IPS DF 6.9 (cell line): ENCODE data around the gene BACH1.

Experiments
- DNase-seq: peaks from one replicate; pipeline ENCODE4 v3.0.0-alpha.2; 2013; ENCODE audit warnings: low read depth, low spot score
- H3K27ac ChIP-seq: one replicate; pipeline ENCODE4 v1.5.1; 2013; ENCODE audit warnings: low read length, control low read depth
- H3K27me3 ChIP-seq: 2 replicates; pipeline ENCODE4 v1.6.1; 2013; ENCODE audit warnings: mild to moderate bottlenecking, low read length; ENCODE audit not compliant: control insufficient read depth, insufficient read depth
- H3K36me3 ChIP-seq: 2 replicates; pipeline ENCODE4 v1.6.1; 2013; ENCODE audit warnings: low read length; ENCODE audit not compliant: control insufficient read depth, insufficient read depth
- H3K4me1 ChIP-seq: 2 replicates; pipeline ENCODE4 v1.6.1; 2013; ENCODE audit warnings: low read length; ENCODE audit not compliant: control insufficient read depth, insufficient read depth
- H3K4me3 ChIP-seq: 2 replicates; pipeline ENCODE4 v1.5.1; 2013; ENCODE audit warnings: mild to moderate bottlenecking, low read length
- H3K9me3 ChIP-seq: 2 replicates; pipeline ENCODE4 v1.6.1; 2013; ENCODE audit warnings: low read length, inconsistent platforms; ENCODE audit not compliant: control insufficient read depth, insufficient read depth
- WGBS: extraction: QIAGEN DNeasy Blood & Tissue Kit; methylation state at CpG from one replicate; pipeline ENCODE4 v1.1.7; 2013; ENCODE audit warnings: mixed read lengths, missing lambda C conversion rate; ENCODE audit not compliant: insufficient read length, insufficient coverage; 5-methylcytosine and 5-hydroxymethylcytosine counted together

The BACH1 gene

DNA sequence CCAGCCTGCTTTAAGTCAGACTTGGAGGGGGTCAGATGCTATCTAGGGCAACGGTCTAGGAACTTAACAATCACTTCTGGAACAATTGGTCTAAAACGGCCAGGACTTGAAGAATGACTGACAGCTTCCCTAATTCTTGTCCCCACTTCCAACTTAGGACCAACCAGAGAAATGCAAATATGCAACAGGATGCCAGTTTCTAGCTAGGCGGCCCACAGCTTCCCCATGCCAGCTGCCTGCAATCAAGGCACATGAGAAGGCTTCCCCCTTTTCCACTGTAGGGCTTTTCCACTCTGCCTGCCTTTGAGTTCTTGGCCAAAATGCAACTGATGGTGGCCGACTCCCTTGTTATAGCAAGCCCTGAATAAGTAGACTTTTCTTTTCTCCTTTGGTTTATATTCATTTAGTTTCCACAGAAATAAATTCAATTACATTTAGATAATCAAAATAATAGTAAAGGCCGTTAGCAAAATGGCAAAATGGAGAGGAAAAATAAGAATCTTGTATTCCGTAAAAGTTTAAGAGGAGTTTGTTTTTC, 80.9 kb downstream of the BACH1 start:
- no peaks in the 10 kb centered on the region for H3K9me3 ChIP-seq
- H3K36me3 ChIP-seq, result no peaks in the 10 kb centered on the region
- H3K4me3 ChIP-seq, result no peak overlapping the region
- H3K27me3 ChIP-seq, result no peaks in the 10 kb centered on the region
- no peak overlapping the region for H3K27ac ChIP-seq
- WGBS, result no CpG with 5 or more reads among the region's 6 CpGs
- DNase-seq, result no peak
- no peaks in the 10 kb centered on the region; the same call in 1 of the 2 replicates for H3K4me1 ChIP-seq

DNA sequence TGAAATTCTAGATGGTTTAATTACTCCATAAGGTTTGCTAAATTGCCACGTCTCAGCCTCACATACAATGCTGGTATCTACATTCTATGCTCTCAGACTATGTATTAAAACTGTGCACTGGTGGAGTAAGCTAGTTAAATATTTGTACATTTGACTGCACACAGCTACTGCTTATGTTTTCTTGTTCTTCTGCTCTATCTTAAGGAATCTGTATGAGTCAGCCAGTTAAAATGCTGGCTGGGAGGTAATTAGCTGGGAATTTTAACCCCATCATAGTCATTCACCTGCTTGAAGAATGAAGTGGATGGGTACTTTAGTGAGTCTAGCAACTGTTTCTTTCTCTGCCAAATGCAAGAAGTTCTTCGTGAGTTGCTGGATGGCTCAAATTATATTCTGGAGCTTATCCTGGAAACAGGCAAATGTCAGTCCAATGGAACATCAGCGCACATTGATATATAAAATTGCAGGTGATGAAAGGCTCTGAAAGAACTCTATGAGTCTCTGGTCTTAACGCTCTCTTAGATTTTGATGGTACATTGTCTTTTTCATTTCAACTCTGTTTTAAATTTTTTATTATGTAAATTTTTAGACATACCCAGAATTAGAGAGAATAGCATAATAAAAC, 83.4 kb downstream of the BACH1 start:
- Histone ChIP-seq H3K27me3 (no peaks in the 10 kb centered on the region), H3K4me1 (no peaks in the 10 kb centered on the region; the same call in 1 of the 2 replicates), H3K4me3 (no peak overlapping the region), H3K9me3 (no peaks in the 10 kb centered on the region), H3K36me3 (no peaks in the 10 kb centered on the region), H3K27ac (no peak overlapping the region)
- no peak for DNase-seq
- no CpG with 5 or more reads among the region's 4 CpGs for WGBS

DNA sequence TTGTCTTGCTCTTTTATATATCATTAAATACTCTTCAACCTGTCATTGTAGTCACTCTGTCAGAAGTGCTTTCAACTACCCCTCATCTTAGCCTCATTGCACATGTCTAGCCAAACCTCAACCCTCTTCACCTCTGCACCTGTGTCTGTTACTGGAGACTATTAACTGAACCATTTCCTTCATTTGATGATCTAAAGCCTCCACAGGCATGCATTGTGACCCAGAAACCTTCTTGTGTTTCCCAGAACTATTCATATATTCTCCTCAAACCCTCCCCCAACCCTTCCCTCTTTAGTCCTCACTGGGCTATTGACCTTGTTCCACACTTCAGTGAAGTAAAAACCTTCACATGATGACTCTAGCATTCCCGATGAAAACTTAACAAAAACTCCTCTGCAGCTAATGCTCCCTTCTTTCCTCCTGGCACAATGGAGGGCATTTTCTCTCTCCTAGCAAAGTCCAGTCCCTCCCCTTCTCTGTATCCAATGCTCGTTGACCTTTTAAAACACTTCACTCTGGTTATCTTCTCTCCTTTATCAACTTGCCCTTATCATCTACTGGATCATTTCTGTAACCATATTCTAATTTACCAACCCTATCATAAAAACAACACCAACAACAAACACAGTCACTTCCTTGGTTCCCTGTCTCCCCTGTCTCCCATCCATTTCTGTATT, 86.1 kb downstream of the BACH1 start:
- WGBS, result no CpG with 5 or more reads among the region's 2 CpGs
- DNase-seq, result no peak
- Histone ChIP-seq H3K4me1 (no peaks in the 10 kb centered on the region), H3K4me3 (no peak overlapping the region), H3K27me3 (no peaks in the 10 kb centered on the region), H3K9me3 (no peaks in the 10 kb centered on the region), H3K27ac (no peak overlapping the region), H3K36me3 (no peaks in the 10 kb centered on the region)

DNA sequence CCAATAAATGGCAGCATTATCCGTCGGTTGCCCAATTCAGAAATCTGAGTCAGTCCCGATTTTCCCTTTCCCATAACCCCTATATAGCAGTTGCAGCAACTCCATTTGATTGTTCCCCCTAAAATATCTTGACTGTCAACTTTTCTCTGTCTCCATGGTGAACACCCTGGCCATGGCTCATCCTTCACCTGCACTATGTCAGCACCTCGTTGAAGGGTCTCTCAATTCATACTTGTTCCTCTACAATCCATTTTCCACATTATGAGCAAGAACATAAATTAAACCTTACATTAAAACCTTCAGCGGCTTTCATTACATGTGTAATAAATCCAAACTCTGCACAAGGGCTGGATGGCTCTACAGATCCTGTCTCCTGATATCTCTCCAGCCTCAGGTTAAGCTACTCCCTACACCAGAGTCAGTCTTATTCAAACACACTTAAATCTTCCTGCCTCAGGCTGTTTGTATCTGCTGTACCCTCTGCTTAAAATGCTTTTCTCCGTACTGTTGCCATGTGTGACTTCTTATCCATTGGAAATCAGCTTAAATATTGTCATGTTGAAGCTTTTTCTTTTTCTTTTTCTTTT, 87.3 kb downstream of the BACH1 start:
- Histone ChIP-seq H3K27ac (no peak overlapping the region), H3K36me3 (no peaks in the 10 kb centered on the region)
- DNase-seq, result no peak

DNA sequence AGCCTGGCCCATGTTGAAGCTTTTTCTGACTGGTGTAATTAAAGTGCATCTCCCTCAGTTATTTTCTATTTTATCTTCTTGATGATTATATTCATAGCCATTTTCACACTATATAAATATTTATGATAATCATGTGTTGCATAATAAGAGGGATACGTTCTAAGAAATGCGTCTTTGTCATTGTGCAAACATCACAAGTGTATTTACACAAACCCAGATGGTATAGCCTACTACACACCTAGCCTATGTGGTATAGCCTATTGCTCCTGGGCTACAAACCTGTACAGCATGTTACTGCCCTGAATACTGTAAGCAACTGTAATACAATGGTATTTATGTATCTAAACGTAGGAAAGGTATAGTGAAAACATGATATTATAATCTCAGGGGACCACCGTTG, 88.1 kb downstream of the BACH1 start:
- no peak for DNase-seq
- no CpG with 5 or more reads among the region's 4 CpGs for WGBS
- no peaks in the 10 kb centered on the region for H3K9me3 ChIP-seq

More for the DNA sequence above, 87.3 kb downstream of the BACH1 start:
- Histone ChIP-seq H3K9me3 (no peaks in the 10 kb centered on the region), H3K4me1 (no peaks in the 10 kb centered on the region), H3K4me3 (no peak overlapping the region), H3K27me3 (no peaks in the 10 kb centered on the region)
- no CpG with 5 or more reads among the region's 6 CpGs for WGBS

DNA sequence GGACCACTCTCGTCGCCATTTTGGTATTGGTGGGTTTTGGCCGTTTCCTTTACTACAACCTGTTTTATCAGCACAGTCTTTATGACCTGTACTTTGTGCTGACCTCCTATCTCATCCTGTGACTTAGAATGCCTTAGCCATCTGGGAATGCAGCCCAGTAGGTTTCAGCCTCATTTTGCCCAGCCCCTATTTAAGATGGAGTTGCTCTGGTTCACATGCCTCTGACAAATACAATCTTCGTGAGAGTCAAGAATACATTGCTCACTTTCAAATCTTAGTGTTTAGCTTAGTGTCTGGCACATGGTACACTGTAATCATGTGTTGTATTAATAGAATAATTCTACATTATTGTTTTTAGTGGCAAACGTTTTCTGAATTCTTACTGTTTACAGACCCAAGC, 88.9 kb downstream of the BACH1 start:
- no peak for DNase-seq
- Histone ChIP-seq H3K9me3 (no peaks in the 10 kb centered on the region), H3K4me1 (no peaks in the 10 kb centered on the region), H3K4me3 (no peak overlapping the region), H3K36me3 (no peaks in the 10 kb centered on the region), H3K27ac (no peak overlapping the region), H3K27me3 (no peaks in the 10 kb centered on the region)
- WGBS, result no CpG with 5 or more reads among the region's 5 CpGs

More for the DNA sequence above, 88.1 kb downstream of the BACH1 start:
- no peak overlapping the region for H3K4me3 ChIP-seq
- no peaks in the 10 kb centered on the region for H3K36me3 ChIP-seq
- no peaks in the 10 kb centered on the region for H3K27me3 ChIP-seq
- no peaks in the 10 kb centered on the region for H3K4me1 ChIP-seq
- no peak overlapping the region for H3K27ac ChIP-seq

DNA sequence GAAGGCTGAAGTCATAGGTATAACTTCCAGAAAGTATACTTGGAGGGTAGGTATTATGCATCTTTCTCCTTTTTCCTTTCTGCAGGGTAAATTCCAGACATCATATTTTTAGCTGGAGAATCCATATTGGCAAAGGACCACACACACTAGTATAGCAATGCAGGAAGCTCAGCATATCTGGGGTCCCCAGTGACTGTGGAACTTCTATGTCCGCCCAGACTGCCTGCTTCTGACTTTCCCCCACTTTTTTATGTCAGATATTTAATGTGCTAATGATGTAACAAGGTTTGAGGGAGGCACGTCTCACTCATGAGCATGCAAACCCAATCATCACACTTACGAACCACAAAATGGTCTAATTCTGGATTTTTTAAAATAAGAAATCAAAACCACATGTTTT, 90.4 kb downstream of the BACH1 start:
- Histone ChIP-seq H3K27me3 (no peaks in the 10 kb centered on the region), H3K27ac (no peak overlapping the region), H3K4me1 (no peaks in the 10 kb centered on the region), H3K9me3 (no peaks in the 10 kb centered on the region), H3K4me3 (no peak overlapping the region), H3K36me3 (no peaks in the 10 kb centered on the region)
- no CpG with 5 or more reads among the region's 3 CpGs for WGBS
- no peak for DNase-seq

DNA sequence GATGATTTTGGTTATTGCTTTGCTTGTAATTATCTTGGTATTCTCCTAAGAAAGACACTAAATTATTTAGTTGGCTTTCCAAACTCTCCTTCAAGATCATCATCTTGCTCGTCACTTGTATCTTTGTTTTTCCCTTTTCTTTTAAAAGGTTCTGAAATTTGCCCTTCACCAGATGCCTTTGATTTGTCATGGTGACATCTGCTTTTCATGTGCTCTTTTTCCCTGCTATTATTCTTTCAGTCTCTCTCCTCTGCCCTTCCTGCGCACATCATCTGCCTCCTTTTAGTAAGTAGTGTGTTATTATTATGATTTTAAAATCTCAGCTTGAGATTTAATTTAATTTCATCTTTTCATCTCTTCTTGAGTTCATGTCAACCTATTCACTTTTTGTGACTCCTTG, 92.1 kb downstream of the BACH1 start:
- Histone ChIP-seq H3K4me3 (no peak overlapping the region), H3K36me3 (no peaks in the 10 kb centered on the region), H3K27me3 (no peaks in the 10 kb centered on the region), H3K9me3 (no peaks in the 10 kb centered on the region), H3K27ac (no peak overlapping the region), H3K4me1 (no peaks in the 10 kb centered on the region)
- DNase-seq, result no peak
- WGBS, result no CpG with 5 or more reads among the region's 2 CpGs

DNA sequence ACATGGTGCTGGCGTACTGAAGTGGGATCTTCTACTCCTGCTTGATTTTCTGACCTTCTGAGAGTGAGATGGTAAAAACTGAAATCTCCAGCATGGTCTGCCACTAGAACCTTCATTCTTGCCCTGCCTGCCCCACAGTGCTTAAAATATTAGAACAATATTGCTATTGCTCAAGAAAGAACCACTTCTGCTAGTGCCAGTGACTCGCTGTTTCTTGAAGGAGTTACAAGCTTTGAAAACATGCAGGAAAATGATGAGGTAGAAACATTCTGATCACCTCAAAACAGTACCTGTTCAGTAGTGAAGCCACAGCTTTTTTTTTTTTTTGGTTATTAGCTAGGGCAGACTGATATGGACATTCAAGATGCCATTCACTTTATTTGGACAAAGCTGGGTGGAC, 95.3 kb downstream of the BACH1 start:
- DNase-seq, result no peak
- Histone ChIP-seq H3K9me3 (no peaks in the 10 kb centered on the region), H3K27me3 (no peaks in the 10 kb centered on the region), H3K27ac (no peak overlapping the region), H3K36me3 (no peaks in the 10 kb centered on the region), H3K4me1 (no peaks in the 10 kb centered on the region), H3K4me3 (no peak overlapping the region)
- WGBS, result no CpG with 5 or more reads among the region's 2 CpGs
